CD8-positive, alpha-beta memory T cell (primary cell): ENCODE data around the gene ATXN3L. TPM values are rescaled to one million over a fixed set of nuclear protein-coding genes. Genes with fewer than 3 reads are reported as not detected.

Source experiments
- CTCF ChIA-PET: fragments of 350-600 bp; sonication (Branson Sonifier 250); formaldehyde crosslinking; loops from one replicate; lab custom pipeline; 2021; ENCODE audit warnings: antibody characterized with exemption; lab: Charles Lee
- POLR2A ChIA-PET: fragments of 350-600 bp; sonication (Branson Sonifier 250); formaldehyde crosslinking; loops from one replicate; lab custom pipeline; 2021; ENCODE audit warnings: antibody characterized with exemption; lab: Charles Lee
- DNase-seq, 5 donors: peaks; one replicate each; pipeline versions ENCODE4 v3.0.0 to v3.0.0-alpha.2; 2020 to 2022; ENCODE audit warnings: mixed read lengths in 1 of 5
- H3K27ac ChIP-seq: one replicate; pipeline ENCODE4 v1.7.0; 2013; ENCODE audit warnings: low read depth, mild to moderate bottlenecking, low read length, moderate library complexity
- H3K27me3 ChIP-seq: 2 replicates; pipeline ENCODE4 v1.7.0; 2013; ENCODE audit warnings: low read length, mild to moderate bottlenecking; ENCODE audit not compliant: insufficient read depth, poor library complexity, severe bottlenecking
- H3K36me3 ChIP-seq: 2 replicates; pipeline ENCODE4 v1.7.0; 2013; ENCODE audit warnings: mild to moderate bottlenecking, low read length, moderate library complexity; ENCODE audit not compliant: insufficient read depth
- H3K4me1 ChIP-seq: 2 replicates; pipeline ENCODE4 v1.7.0; 2013; ENCODE audit warnings: mild to moderate bottlenecking, low read length, moderate library complexity; ENCODE audit not compliant: insufficient read depth
- H3K4me3 ChIP-seq: 2 replicates; pipeline ENCODE4 v1.7.0; 2013; ENCODE audit warnings: mild to moderate bottlenecking, low read length
- H3K9me3 ChIP-seq: 2 replicates; pipeline ENCODE4 v1.7.0; 2013; ENCODE audit warnings: mild to moderate bottlenecking, low read length
- H3K27ac Mint-ChIP-seq, 8 donors: one replicate each; pipeline ENCODE4 v1.8.0; 2020 to 2021; ENCODE audit warnings: mixed read lengths in 8 of 8, mild to moderate bottlenecking in 6 of 8, inconsistent platforms in 3 of 8, moderate library complexity in 3 of 8
- H3K27me3 Mint-ChIP-seq, 2 donors: one replicate each; pipeline ENCODE4 v1.8.0; 2020 to 2021; ENCODE audit warnings: mixed read lengths in 2 of 2, mild to moderate bottlenecking in 1 of 2, moderate library complexity in 1 of 2
- H3K36me3 Mint-ChIP-seq, 3 donors: one replicate each; pipeline ENCODE4 v1.8.0; 2020 to 2021; ENCODE audit warnings: mixed read lengths in 3 of 3, inconsistent platforms in 1 of 3, mild to moderate bottlenecking in 1 of 3
- H3K4me1 Mint-ChIP-seq, 3 donors: one replicate each; pipeline ENCODE4 v1.8.0; 2020 to 2021; ENCODE audit warnings: mixed read lengths in 3 of 3, inconsistent platforms in 1 of 3, mild to moderate bottlenecking in 1 of 3
- H3K4me3 Mint-ChIP-seq, 7 donors: one replicate each; pipeline ENCODE4 v1.8.0; 2020 to 2021; ENCODE audit warnings: mixed read lengths in 7 of 7, mild to moderate bottlenecking in 6 of 7, moderate library complexity in 4 of 7, inconsistent platforms in 2 of 7
- H3K9me3 Mint-ChIP-seq, 5 donors: one replicate each; pipeline ENCODE4 v1.8.0; 2020 to 2022; ENCODE audit warnings: mixed read lengths in 5 of 5, mild to moderate bottlenecking in 3 of 5, moderate library complexity in 2 of 5, inconsistent platforms in 1 of 5
- polyA plus RNA-seq: library from polyadenylated mRNA; unstranded; fragments of 300-500 nt; fragmentation: Illumina TruSeq; gene quantifications from one replicate; pipeline ENCODE4 v1.2.3, GENCODE V29; 2021
- total RNA-seq, 2 experiments: library from RNA; stranded (reverse); gene quantifications; one replicate each; pipeline ENCODE4 v1.2.3, GENCODE V29; 2021

ATXN3L gene
- total and polyA plus RNA-seq, 3 experiments from 2014 or later, result not detected

GRCh38 chrX:13346646-13347045 lies 26.8 kb upstream of the ATXN3L start:
- peaks cover 0 to 9% (median 0%) of the 10 kb centered on the region in 3 donors for H3K36me3 Mint-ChIP-seq
- Histone ChIP-seq H3K4me1 (no peaks in the 10 kb centered on the region), H3K27me3 (no peaks in the 10 kb centered on the region), H3K27ac (no peak overlapping the region), H3K4me3 (no peak overlapping the region), H3K36me3 (no peaks in the 10 kb centered on the region), H3K9me3 (no peaks in the 10 kb centered on the region)
- ChIA-PET POLR2A (no interaction called here), CTCF (no interaction called here)
- no peaks in the 10 kb centered on the region for H3K4me1 Mint-ChIP-seq
- peaks cover 0 to 10% of the 10 kb centered on the region in 2 donors for H3K27me3 Mint-ChIP-seq
- no peak for DNase-seq
- no peak overlapping the region for H3K4me3 Mint-ChIP-seq
- no peak overlapping the region for H3K27ac Mint-ChIP-seq
- H3K9me3 Mint-ChIP-seq, result peaks cover 0 to 3% (median 0%) of the 10 kb centered on the region in 5 donors

GRCh38 chrX:13345438-13345837 lies 25.6 kb upstream of the ATXN3L start:
- Mint-ChIP-seq H3K36me3 (peaks cover 0 to 9% (median 0%) of the 10 kb centered on the region in 3 donors), H3K27ac (no peak overlapping the region), H3K4me3 (no peak overlapping the region), H3K27me3 (peaks cover 0 to 11% of the 10 kb centered on the region in 2 donors), H3K9me3 (peaks cover 0 to 3% (median 0%) of the 10 kb centered on the region in 5 donors), H3K4me1 (no peaks in the 10 kb centered on the region)
- Histone ChIP-seq H3K4me1 (no peaks in the 10 kb centered on the region), H3K9me3 (no peaks in the 10 kb centered on the region), H3K27me3 (no peaks in the 10 kb centered on the region), H3K36me3 (no peaks in the 10 kb centered on the region), H3K4me3 (no peak overlapping the region), H3K27ac (no peak overlapping the region)
- POLR2A ChIA-PET, result no interaction called here
- CTCF ChIA-PET, result no interaction called here
- DNase-seq, result no peak

GRCh38 chrX:13345037-13345436 lies 25.2 kb upstream of the ATXN3L start:
- Histone ChIP-seq H3K4me3 (no peak overlapping the region), H3K36me3 (no peaks in the 10 kb centered on the region), H3K27ac (no peak overlapping the region), H3K9me3 (no peaks in the 10 kb centered on the region), H3K4me1 (no peaks in the 10 kb centered on the region), H3K27me3 (no peaks in the 10 kb centered on the region)
- no peak for DNase-seq
- Mint-ChIP-seq H3K4me3 (no peak overlapping the region), H3K4me1 (no peaks in the 10 kb centered on the region), H3K27ac (no peak overlapping the region), H3K9me3 (peaks cover 0 to 3% (median 0%) of the 10 kb centered on the region in 5 donors), H3K27me3 (peaks cover 0 to 11% of the 10 kb centered on the region in 2 donors), H3K36me3 (peaks cover 0 to 9% (median 0%) of the 10 kb centered on the region in 3 donors)
- ChIA-PET CTCF (no interaction called here), POLR2A (no interaction called here)

- H3K27me3 Mint-ChIP-seq, result peaks cover 0 to 12% of the 10 kb centered on the region in 2 donors
- H3K4me1 ChIP-seq, result no peaks in the 10 kb centered on the region
- H3K9me3 Mint-ChIP-seq, result no peaks in the 10 kb centered on the region
- CTCF ChIA-PET, result interaction anchor here (1.0 kb wide), 1 partner anchor 395 kb away, joined by 3 read pairs; no protein-coding TSS in a partner anchor
- H3K27me3 ChIP-seq, result no peaks in the 10 kb centered on the region
- H3K9me3 ChIP-seq, result no peaks in the 10 kb centered on the region
- no peaks in the 10 kb centered on the region for H3K4me1 Mint-ChIP-seq
- H3K4me3 Mint-ChIP-seq, result no peak overlapping the region
- H3K4me3 ChIP-seq, result no peak overlapping the region
- H3K36me3 ChIP-seq, result no peaks in the 10 kb centered on the region
- POLR2A ChIA-PET, result no interaction called here
- no peak overlapping the region for H3K27ac ChIP-seq
- peak in 1 of 5 donors; percentile 46 for DNase-seq
- no peaks in the 10 kb centered on the region for H3K36me3 Mint-ChIP-seq
- H3K27ac Mint-ChIP-seq, result no peak overlapping the region
Measured at GRCh38 chrX:13341491-13342101, 21.7 kb upstream of the ATXN3L start.

- Histone ChIP-seq H3K4me3 (no peak overlapping the region), H3K36me3 (no peaks in the 10 kb centered on the region), H3K9me3 (no peaks in the 10 kb centered on the region), H3K27ac (no peak overlapping the region), H3K27me3 (no peaks in the 10 kb centered on the region), H3K4me1 (no peaks in the 10 kb centered on the region)
- Mint-ChIP-seq H3K27me3 (peaks cover 0 to 12% of the 10 kb centered on the region in 2 donors), H3K36me3 (no peaks in the 10 kb centered on the region), H3K4me1 (no peaks in the 10 kb centered on the region), H3K9me3 (no peaks in the 10 kb centered on the region), H3K4me3 (no peak overlapping the region), H3K27ac (no peak overlapping the region)
- CTCF ChIA-PET, result interaction anchor here (1.3 kb wide), 1 partner anchor 394 kb away, joined by 3 read pairs; no protein-coding TSS in a partner anchor
- POLR2A ChIA-PET, result no interaction called here
- DNase-seq, result no peak
Measured at GRCh38 chrX:13340182-13340791, 20.4 kb upstream of the ATXN3L start.

- peaks cover 0 to 12% of the 10 kb centered on the region in 2 donors for H3K27me3 Mint-ChIP-seq
- CTCF ChIA-PET, result interaction anchor here (1.3 kb wide), 1 partner anchor 393 kb away, joined by 3 read pairs; no protein-coding TSS in a partner anchor
- no peak overlapping the region for H3K27ac ChIP-seq
Measured at GRCh38 chrX:13339607-13340006, 19.8 kb upstream of the ATXN3L start.

GRCh38 chrX:13338996-13339515 lies 19.2 kb upstream of the ATXN3L start:
- ChIA-PET CTCF (interaction anchor here (1.3 kb wide), 1 partner anchor 392 kb away, joined by 3 read pairs; no protein-coding TSS in a partner anchor), POLR2A (no interaction called here)
- no peak for DNase-seq
- Histone ChIP-seq H3K27ac (no peak overlapping the region), H3K4me3 (no peak overlapping the region), H3K27me3 (no peaks in the 10 kb centered on the region), H3K4me1 (no peaks in the 10 kb centered on the region), H3K9me3 (no peaks in the 10 kb centered on the region), H3K36me3 (no peaks in the 10 kb centered on the region)
- H3K27ac Mint-ChIP-seq, result no peak overlapping the region
- H3K9me3 Mint-ChIP-seq, result no peaks in the 10 kb centered on the region
- no peak overlapping the region for H3K4me3 Mint-ChIP-seq
- H3K27me3 Mint-ChIP-seq, result peaks cover 0 to 12% of the 10 kb centered on the region in 2 donors
- H3K36me3 Mint-ChIP-seq, result no peaks in the 10 kb centered on the region
- H3K4me1 Mint-ChIP-seq, result no peaks in the 10 kb centered on the region

More at GRCh38 chrX:13339607-13340006, 19.8 kb upstream of the ATXN3L start:
- Mint-ChIP-seq H3K9me3 (no peaks in the 10 kb centered on the region), H3K4me1 (no peaks in the 10 kb centered on the region), H3K4me3 (no peak overlapping the region), H3K27ac (peak overlapping the region in 1 of 8 donors; percentile 72), H3K36me3 (no peaks in the 10 kb centered on the region)
- DNase-seq, result no peak
- Histone ChIP-seq H3K27me3 (no peaks in the 10 kb centered on the region), H3K4me1 (no peaks in the 10 kb centered on the region), H3K9me3 (no peaks in the 10 kb centered on the region), H3K4me3 (no peak overlapping the region), H3K36me3 (no peaks in the 10 kb centered on the region)
- POLR2A ChIA-PET, result no interaction called here

- POLR2A ChIA-PET, result interaction anchor here (0.8 kb wide), 1 partner anchor 48 kb away, joined by 7 read pairs; no protein-coding TSS in a partner anchor
- DNase-seq, result peak in 1 of 5 donors; percentile 3
- no peak overlapping the region for H3K4me3 Mint-ChIP-seq
- Histone ChIP-seq H3K27ac (no peak overlapping the region), H3K4me1 (no peaks in the 10 kb centered on the region), H3K27me3 (no peaks in the 10 kb centered on the region), H3K9me3 (no peaks in the 10 kb centered on the region), H3K36me3 (no peaks in the 10 kb centered on the region), H3K4me3 (no peak overlapping the region)
- no peaks in the 10 kb centered on the region for H3K36me3 Mint-ChIP-seq
- CTCF ChIA-PET, result no interaction called here
- H3K4me1 Mint-ChIP-seq, result no peaks in the 10 kb centered on the region
- no peaks in the 10 kb centered on the region for H3K9me3 Mint-ChIP-seq
- no peak overlapping the region for H3K27ac Mint-ChIP-seq
- H3K27me3 Mint-ChIP-seq, result peaks cover 0 to 7% of the 10 kb centered on the region in 2 donors
Measured at GRCh38 chrX:13334491-13334890, 14.6 kb upstream of the ATXN3L start.
